ENCODE data around the gene ADD1. TPM values are rescaled to one million over a fixed set of nuclear protein-coding genes. Genes with fewer than 3 reads are reported as not detected.
"Not testable (repeated sequence)": the region's sequence is repeated elsewhere in the genome, so short reads cannot be mapped to it uniquely, and the experiment has no call there.

The ADD1 gene
- total and polyA plus RNA-seq, 12 donors, result 163 to 448 (median 214) TPM

DNA sequence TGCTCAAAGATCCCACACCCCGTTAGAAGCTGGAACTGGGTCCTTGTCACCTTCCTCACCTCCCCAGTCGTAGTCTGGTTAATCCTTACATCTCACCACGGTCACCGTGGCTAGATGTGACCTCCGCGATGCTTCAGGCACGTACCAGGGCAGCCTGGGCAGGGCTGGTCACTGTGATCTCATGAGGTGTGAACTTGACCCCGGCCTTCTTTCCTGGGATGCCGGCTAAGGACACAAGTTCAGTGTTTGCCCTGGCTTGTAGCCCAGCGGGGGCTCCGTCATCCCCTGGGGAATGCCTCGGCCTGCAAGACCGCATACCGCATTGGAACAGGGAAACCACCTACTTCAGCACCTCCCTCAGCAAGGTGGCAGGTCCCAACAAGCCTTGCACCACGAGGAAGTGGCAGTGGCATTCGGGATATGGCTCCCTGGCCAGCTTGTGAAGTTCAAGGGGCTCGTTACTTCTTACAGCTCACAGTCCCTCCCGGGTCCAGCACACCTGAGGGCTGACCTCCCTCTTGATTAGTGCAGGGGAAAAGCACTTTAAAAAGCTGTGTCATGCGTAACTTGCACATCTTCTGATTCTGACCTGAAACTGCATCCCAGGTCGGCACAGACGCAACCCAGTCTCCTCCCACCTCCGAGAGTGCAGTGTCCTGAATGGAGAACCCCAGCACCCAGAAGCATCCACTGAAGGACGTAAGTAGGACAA, 93.7 kb downstream of the ADD1 start:
- ATAC-seq, result no peak
- H3K4me1 ChIP-seq, result peaks cover 4 to 42% (median 38%) of the 10 kb centered on the region in 9 donors
- peaks cover 0 to 59% (median 31%) of the 10 kb centered on the region in 9 donors for H3K36me3 ChIP-seq
- no peak overlapping the region for H3K27ac ChIP-seq
- intact Hi-C loops (cut with DNase I), result loop anchor here in 7 of 10 donors (5.0 to 10.0 kb wide), 4 partner anchors 93 to 183 kb away; partner anchors contain the start of genes TNIP2 (in 2 of the 7) and ADD1 (in 1 of the 7)
- 70 to 74% methylated on average over 23 of the region's 23 CpGs for WGBS, 2 donors
- H3K4me3 ChIP-seq, result no peak overlapping the region
- no peaks in the 10 kb centered on the region for H3K9me3 ChIP-seq
- no peak for DNase-seq
- H3K27me3 ChIP-seq, result no peaks in the 10 kb centered on the region
- TF ChIP-seq, protein P1, sequence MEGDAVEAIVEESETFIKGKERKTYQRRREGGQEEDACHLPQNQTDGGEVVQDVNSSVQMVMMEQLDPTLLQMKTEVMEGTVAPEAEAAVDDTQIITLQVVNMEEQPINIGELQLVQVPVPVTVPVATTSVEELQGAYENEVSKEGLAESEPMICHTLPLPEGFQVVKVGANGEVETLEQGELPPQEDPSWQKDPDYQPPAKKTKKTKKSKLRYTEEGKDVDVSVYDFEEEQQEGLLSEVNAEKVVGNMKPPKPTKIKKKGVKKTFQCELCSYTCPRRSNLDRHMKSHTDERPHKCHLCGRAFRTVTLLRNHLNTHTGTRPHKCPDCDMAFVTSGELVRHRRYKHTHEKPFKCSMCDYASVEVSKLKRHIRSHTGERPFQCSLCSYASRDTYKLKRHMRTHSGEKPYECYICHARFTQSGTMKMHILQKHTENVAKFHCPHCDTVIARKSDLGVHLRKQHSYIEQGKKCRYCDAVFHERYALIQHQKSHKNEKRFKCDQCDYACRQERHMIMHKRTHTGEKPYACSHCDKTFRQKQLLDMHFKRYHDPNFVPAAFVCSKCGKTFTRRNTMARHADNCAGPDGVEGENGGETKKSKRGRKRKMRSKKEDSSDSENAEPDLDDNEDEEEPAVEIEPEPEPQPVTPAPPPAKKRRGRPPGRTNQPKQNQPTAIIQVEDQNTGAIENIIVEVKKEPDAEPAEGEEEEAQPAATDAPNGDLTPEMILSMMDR (IDR thresholded peaks at IDR 0.05), result no peak

DNA sequence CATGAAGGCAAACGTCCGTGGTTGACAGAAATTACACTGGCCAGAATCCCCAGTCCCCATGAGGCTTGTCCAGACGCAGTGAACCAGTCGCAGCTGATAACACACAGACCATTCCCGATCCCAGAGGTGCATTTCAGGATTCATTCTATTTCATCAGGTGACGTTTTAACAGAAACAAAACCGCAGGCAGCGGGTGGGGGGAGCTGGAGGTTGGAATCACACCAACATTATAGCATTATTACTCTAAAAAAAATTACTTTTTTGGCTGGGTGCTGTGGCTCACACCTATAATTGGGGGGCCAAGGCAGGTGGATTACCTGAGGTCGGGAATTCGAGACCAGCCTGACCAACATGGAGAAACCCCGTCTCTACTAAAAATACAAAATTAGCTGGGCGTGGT, 94.3 kb downstream of the ADD1 start:
- Histone ChIP-seq H3K27ac (no peak overlapping the region), H3K27me3 (no peaks in the 10 kb centered on the region), H3K36me3 (peaks cover under 1 to 65% (median 33%) of the 10 kb centered on the region in 9 donors), H3K4me1 (peaks cover 0 to 35% (median 32%) of the 10 kb centered on the region in 9 donors), H3K9me3 (no peaks in the 10 kb centered on the region), H3K4me3 (no peak overlapping the region)
- TF ChIP-seq, protein P1 (IDR thresholded peaks at IDR 0.05), result no peak
- intact Hi-C loops (cut with DNase I), result loop anchor here in 7 of 10 donors (5.0 to 10.0 kb wide), 4 partner anchors 93 to 183 kb away; partner anchors contain the start of genes TNIP2 (in 2 of the 7) and ADD1 (in 1 of the 7)
- DNase-seq, result peak in 1 of 2 donors; percentile 0
- WGBS, 2 donors, result 80 to 85% methylated on average over 11 to 12 of the region's 12 CpGs
- no peak for ATAC-seq

DNA sequence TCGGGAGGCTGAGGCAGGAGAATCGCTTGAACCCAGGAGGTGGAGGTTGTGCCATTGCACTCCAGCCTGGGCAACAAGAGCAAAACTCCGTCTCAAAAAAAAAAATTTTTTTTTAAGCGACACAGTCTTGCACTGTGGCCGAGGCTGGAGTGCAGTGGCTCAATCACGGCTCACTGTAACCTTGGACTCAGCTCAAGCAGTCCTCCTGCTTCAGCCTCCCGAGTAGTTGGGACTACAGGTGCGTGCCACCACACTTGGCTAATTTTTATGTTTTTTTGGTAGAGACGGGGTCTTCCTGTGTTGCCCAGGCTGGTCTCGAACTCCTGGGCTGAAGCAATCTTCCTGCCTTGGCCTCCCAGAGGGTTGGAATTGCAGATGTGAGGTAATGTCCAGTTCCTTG, 94.8 kb downstream of the ADD1 start:
- 93 to 95% methylated on average over 10 of the region's 10 CpGs for WGBS, 2 donors

DNA sequence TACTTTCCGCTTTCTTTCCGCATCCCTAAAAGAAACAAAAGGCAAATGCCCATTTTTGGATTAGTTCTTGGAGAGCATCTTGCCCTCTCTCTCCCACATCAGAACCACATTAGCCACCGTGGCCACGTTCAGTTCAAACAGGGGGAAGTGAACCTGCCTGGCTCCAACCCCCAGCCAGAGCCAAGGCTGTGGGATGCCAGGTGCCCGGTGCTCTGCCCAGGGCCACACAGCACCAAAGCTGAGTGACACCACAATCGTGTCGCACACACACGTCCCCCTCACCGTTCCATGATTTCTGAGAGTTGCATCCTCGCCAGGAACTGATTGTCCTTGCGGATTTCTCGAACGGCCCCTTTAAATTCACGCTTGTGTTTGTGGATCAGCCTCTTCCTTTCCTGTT, 95.3 kb downstream of the ADD1 start:
- ATAC-seq (no peak), DNase-seq (no peak)
- H3K27me3 ChIP-seq, result no peaks in the 10 kb centered on the region
- H3K4me1 ChIP-seq, result peaks cover 0 to 25% (median 22%) of the 10 kb centered on the region in 9 donors
- intact Hi-C loops (cut with DNase I), result loop anchor here in 7 of 10 donors (5.0 to 10.0 kb wide), 4 partner anchors 94 to 184 kb away; partner anchors contain the start of genes TNIP2 (in 2 of the 7) and ADD1 (in 1 of the 7)
- no peaks in the 10 kb centered on the region for H3K9me3 ChIP-seq
- TF ChIP-seq, protein P1 (IDR thresholded peaks at IDR 0.05), result no peak
- H3K27ac ChIP-seq, result no peak overlapping the region
- H3K36me3 ChIP-seq, result peaks cover 5 to 75% (median 36%) of the 10 kb centered on the region in 9 donors
- WGBS, 2 donors, result 91 to 92% methylated on average over 14 of the region's 14 CpGs
- H3K4me3 ChIP-seq, result no peak overlapping the region

More for the DNA sequence above, 94.8 kb downstream of the ADD1 start:
- not testable (repeated sequence) for H3K27me3 ChIP-seq, ATAC-seq, H3K4me3 ChIP-seq, H3K27ac ChIP-seq, H3K9me3 ChIP-seq
- peaks cover 0 to 30% (median 27%) of the 10 kb centered on the region in 9 donors for H3K4me1 ChIP-seq
- peak in 1 of 2 donors; percentile 2 for DNase-seq
- intact Hi-C loops (cut with DNase I), result loop anchor here in 7 of 10 donors (5.0 to 10.0 kb wide), 4 partner anchors 94 to 184 kb away; partner anchors contain the start of genes TNIP2 (in 2 of the 7) and ADD1 (in 1 of the 7)
- H3K36me3 ChIP-seq, result peaks cover 5 to 70% (median 33%) of the 10 kb centered on the region in 9 donors

Data from heart right ventricle (tissue), 16 donors.